GM18511 (cell line): Measurements from ENCODE around the gene VAX1.

Experiments used
- ATAC-seq: cut with Tn5 transposase; IDR thresholded peaks from one replicate; pipeline ENCODE4 v1.9.1; 2021; ENCODE audit warnings: mild to moderate bottlenecking, moderate library complexity; ENCODE audit not compliant: unreplicated experiment

The VAX1 gene

GRCh38 chr10:117164592-117165537, 26.8 kb upstream of the VAX1 start:
- no peak for ATAC-seq

GRCh38 chr10:117163954-117164548, 26.0 kb upstream of the VAX1 start:
- no peak for ATAC-seq

- ATAC-seq = no peak
Measured at GRCh38 chr10:117163061-117163953, 25.2 kb upstream of the VAX1 start.

- ATAC-seq = no peak
Measured at GRCh38 chr10:117162093-117163060, 24.3 kb upstream of the VAX1 start.

GRCh38 chr10:117161386-117162033, 23.4 kb upstream of the VAX1 start:
- ATAC-seq = no peak

GRCh38 chr10:117160567-117160966, 22.5 kb upstream of the VAX1 start:
- ATAC-seq = no peak

GRCh38 chr10:117159390-117159789, 21.3 kb upstream of the VAX1 start:
- no peak for ATAC-seq

- no peak for ATAC-seq
Measured at GRCh38 chr10:117158297-117158696, 20.2 kb upstream of the VAX1 start.

GRCh38 chr10:117152668-117153067, 14.6 kb upstream of the VAX1 start:
- ATAC-seq = no peak

- no peak for ATAC-seq
Measured at GRCh38 chr10:117148284-117148683, 10.2 kb upstream of the VAX1 start.

GRCh38 chr10:117145019-117145418, 6.9 kb upstream of the VAX1 start:
- ATAC-seq = no peak

- no peak for ATAC-seq
Measured at GRCh38 chr10:117143103-117143823, 5.2 kb upstream of the VAX1 start.

- no peak for ATAC-seq
Measured at GRCh38 chr10:117140525-117140902, 2.4 kb upstream of the VAX1 start.

- ATAC-seq = no peak
Measured at GRCh38 chr10:117139581-117140524, 1.8 kb upstream of the VAX1 start.

- ATAC-seq = no peak
Measured at GRCh38 chr10:117138838-117139580, 939 bp upstream of the VAX1 start.

GRCh38 chr10:117137031-117137910, 799 bp downstream of the VAX1 start:
- no peak for ATAC-seq
